ENCODE results near the gene ERP44.

GRCh38 chr9:99999797-100000196, 99.0 kb downstream of the ERP44 start:
- TF ChIP-seq, protein P1, sequence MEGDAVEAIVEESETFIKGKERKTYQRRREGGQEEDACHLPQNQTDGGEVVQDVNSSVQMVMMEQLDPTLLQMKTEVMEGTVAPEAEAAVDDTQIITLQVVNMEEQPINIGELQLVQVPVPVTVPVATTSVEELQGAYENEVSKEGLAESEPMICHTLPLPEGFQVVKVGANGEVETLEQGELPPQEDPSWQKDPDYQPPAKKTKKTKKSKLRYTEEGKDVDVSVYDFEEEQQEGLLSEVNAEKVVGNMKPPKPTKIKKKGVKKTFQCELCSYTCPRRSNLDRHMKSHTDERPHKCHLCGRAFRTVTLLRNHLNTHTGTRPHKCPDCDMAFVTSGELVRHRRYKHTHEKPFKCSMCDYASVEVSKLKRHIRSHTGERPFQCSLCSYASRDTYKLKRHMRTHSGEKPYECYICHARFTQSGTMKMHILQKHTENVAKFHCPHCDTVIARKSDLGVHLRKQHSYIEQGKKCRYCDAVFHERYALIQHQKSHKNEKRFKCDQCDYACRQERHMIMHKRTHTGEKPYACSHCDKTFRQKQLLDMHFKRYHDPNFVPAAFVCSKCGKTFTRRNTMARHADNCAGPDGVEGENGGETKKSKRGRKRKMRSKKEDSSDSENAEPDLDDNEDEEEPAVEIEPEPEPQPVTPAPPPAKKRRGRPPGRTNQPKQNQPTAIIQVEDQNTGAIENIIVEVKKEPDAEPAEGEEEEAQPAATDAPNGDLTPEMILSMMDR (IDR thresholded peaks at IDR 0.05 in 2 of 3, conservative IDR thresholded peaks at IDR 0.05 in 1 of 3; ENCODE audit: borderline replicate concordance in 1 of 3, insufficient read depth in 1 of 3, low read depth in 2 of 3, low read length in 2 of 3) = no peak
- TF ChIP-seq EZH2 (IDR thresholded peaks at IDR 0.05) (no peak), ZFX (IDR thresholded peaks at IDR 0.05) (no peak), POLR2A (IDR thresholded peaks at IDR 0.05; ENCODE audit: borderline replicate concordance, extremely low read depth, insufficient read depth, insufficient read length) (no peak), ELF1 (IDR thresholded peaks at IDR 0.05; ENCODE audit: borderline replicate concordance, low read depth) (no peak), ATF3 (IDR thresholded peaks at IDR 0.05) (no peak), EZH2phosphoT487 (IDR thresholded peaks at IDR 0.05; ENCODE audit: borderline replicate concordance) (no peak), SRF (IDR thresholded peaks at IDR 0.05; ENCODE audit: low read depth) (no peak), SP1 (IDR thresholded peaks at IDR 0.05; ENCODE audit: low read depth) (no peak), YY1 (IDR thresholded peaks at IDR 0.05; ENCODE audit: extremely low read depth, insufficient replicate concordance, low read depth, low read length) (no peak)
- TF ChIP-seq, protein P2, sequence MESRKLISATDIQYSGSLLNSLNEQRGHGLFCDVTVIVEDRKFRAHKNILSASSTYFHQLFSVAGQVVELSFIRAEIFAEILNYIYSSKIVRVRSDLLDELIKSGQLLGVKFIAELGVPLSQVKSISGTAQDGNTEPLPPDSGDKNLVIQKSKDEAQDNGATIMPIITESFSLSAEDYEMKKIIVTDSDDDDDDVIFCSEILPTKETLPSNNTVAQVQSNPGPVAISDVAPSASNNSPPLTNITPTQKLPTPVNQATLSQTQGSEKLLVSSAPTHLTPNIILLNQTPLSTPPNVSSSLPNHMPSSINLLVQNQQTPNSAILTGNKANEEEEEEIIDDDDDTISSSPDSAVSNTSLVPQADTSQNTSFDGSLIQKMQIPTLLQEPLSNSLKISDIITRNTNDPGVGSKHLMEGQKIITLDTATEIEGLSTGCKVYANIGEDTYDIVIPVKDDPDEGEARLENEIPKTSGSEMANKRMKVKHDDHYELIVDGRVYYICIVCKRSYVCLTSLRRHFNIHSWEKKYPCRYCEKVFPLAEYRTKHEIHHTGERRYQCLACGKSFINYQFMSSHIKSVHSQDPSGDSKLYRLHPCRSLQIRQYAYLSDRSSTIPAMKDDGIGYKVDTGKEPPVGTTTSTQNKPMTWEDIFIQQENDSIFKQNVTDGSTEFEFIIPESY (IDR thresholded peaks at IDR 0.05; ENCODE audit: extremely low read depth, insufficient replicate concordance, low read length) = no peak

All from HCT116 (cell line).